H7 (cell line): ENCODE results near the gene CALHM3. TPM values are rescaled to one million over a fixed set of nuclear protein-coding genes. Genes with fewer than 3 reads are reported as not detected.
"Not testable (repeated sequence)": the region's sequence is repeated elsewhere in the genome, so short reads cannot be mapped to it uniquely, and the experiment has no call there.

Experiments
- DNase-seq: peaks from one replicate; pipeline ENCODE4 v3.0.0; 2012
- H3K27me3 ChIP-seq: 2 replicates; pipeline ENCODE4 v1.6.0; 2011; ENCODE audit warnings: mild to moderate bottlenecking, low read length; ENCODE audit not compliant: control insufficient read depth, insufficient read depth
- H3K36me3 ChIP-seq: replicated peaks from 2 replicates; pipeline ENCODE4 v1.5.1; 2011; ENCODE audit warnings: low read length; ENCODE audit not compliant: control insufficient read depth, insufficient read depth
- H3K4me3 ChIP-seq: 2 replicates; pipeline ENCODE4 v1.5.1; 2011; ENCODE audit warnings: low read depth, mild to moderate bottlenecking, control low read depth, low read length, moderate library complexity; ENCODE audit not compliant: insufficient read depth
- total RNA-seq: library from RNA; depleted of rRNA; stranded (reverse); fragments of >200 nt; shearing (Covaris generic); gene quantifications from 2 replicates; pipeline ENCODE4 v1.2.3, GENCODE V29; 2014

Gene CALHM3
- total RNA-seq, 1 experiment from 2014 or later, result 0.10 TPM

DNA sequence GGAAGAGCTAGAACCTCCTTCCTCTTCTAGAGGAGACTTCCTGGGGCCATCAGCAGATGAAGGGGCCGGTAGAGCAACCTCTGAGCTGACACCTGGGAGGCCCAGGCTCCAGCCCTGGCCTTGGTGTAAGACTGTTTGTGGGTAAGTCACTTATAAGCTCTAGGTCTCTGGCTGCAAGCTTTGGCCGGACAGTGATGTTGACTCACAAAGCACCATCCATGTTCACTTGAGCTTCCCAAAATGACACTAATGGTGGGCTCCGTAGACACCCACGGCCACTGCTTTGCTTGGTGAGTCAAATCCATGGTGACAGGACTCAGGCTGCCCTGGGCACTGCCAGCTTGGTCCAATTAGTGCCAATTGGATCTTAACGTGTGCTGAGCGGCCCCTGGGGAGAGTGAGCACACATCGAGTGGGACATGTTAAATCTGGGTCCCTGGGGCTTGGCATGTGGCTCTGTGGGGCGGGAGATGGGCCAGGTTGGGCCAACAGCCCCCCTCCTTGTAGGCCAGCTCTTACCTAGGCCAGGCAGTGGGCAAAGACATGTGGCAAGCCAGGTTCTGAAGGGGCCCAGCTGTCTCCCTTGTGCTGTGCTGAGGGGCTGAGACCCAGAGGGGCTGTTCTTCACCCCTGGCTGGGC lies 31.1 kb upstream of the CALHM3 start:
- Histone ChIP-seq H3K27me3 (no peaks in the 10 kb centered on the region), H3K4me3 (no peak overlapping the region), H3K36me3 (no peaks in the 10 kb centered on the region)
- no peak for DNase-seq

- Histone ChIP-seq H3K4me3 (no peak overlapping the region), H3K27me3 (no peaks in the 10 kb centered on the region), H3K36me3 (no peaks in the 10 kb centered on the region)
- DNase-seq, result peak; percentile 56
Observed at GRCh38 chr10:103507235-103508191, 28.5 kb upstream of the CALHM3 start.

DNA sequence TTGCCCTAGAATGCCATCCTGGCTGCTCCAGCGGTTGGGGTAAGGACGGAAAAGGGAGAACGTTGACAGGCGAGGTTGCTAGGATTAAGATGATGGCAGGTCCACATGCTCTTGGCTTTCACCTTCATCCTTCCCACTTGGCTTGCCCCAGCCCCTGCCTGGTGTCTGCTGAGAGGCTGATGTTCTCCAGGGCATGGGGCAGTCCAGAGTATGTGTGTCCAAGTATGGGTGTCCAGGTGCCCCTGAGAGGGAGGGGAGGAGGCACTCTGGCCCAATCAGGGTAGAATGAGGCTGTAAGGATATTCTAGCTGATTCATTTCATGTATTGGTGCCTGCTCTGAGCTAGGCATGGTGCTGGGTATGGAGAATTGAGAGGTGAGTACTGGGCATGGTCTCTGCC lies 27.0 kb upstream of the CALHM3 start:
- Histone ChIP-seq H3K4me3 (no peak overlapping the region), H3K27me3 (no peaks in the 10 kb centered on the region), H3K36me3 (no peaks in the 10 kb centered on the region)
- peak; percentile 11 for DNase-seq

GRCh38 chr10:103504181-103504783 lies 25.2 kb upstream of the CALHM3 start:
- Histone ChIP-seq H3K4me3 (no peak overlapping the region), H3K27me3 (no peaks in the 10 kb centered on the region), H3K36me3 (no peaks in the 10 kb centered on the region)
- DNase-seq, result no peak

- not testable (repeated sequence) for DNase-seq, H3K4me3 ChIP-seq, H3K36me3 ChIP-seq, H3K27me3 ChIP-seq
Observed at GRCh38 chr10:103503777-103504176, 24.7 kb upstream of the CALHM3 start.

GRCh38 chr10:103502849-103503660 lies 24.0 kb upstream of the CALHM3 start:
- Histone ChIP-seq H3K36me3 (no peaks in the 10 kb centered on the region), H3K4me3 (no peak overlapping the region), H3K27me3 (no peaks in the 10 kb centered on the region)
- no peak for DNase-seq

DNA sequence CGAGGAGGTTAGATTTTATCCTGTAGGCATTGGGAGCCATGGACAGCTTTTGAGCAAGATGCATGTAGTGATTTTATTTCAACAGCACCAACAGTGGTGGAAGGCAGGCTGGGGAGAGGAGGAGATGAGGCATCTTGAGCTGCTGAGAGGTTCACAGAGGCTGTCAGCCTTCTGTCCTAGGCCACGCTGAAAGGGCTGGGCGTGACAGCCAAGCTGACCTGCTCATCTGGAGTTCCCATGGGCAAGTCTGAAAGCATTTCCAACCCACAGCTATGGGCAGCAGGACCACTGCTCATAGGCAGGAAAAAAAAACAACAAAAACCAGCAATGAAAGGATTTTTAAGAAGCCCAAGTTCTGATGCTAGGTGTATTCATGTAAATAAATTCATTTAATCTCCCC lies 22.1 kb upstream of the CALHM3 start:
- Histone ChIP-seq H3K36me3 (no peaks in the 10 kb centered on the region), H3K27me3 (peaks cover 2% of the 10 kb centered on the region; the same call in 1 of the 2 replicates)

DNA sequence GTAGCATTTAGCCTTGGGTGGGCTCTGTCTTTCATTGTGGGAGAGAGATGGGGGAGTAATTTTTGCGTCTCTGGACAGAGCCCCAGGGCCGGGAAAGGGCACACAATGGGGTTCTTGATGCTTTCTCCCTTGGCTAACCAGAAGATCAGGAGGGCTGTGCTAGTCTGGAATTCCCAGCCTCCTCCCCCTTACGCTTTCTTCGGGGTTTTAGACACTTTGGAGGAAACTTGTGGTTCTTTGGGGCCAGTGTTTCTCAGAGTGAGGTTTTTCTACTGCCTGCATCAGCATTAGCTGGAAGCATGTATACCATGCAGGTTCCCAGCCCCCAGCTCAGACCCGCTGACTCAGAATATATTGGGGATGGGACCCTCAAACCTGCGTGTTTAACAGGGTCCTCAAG lies 21.4 kb upstream of the CALHM3 start:
- no peak for DNase-seq
- no peaks in the 10 kb centered on the region for H3K36me3 ChIP-seq
- H3K27me3 ChIP-seq, result peaks cover 3% of the 10 kb centered on the region
- no peak overlapping the region for H3K4me3 ChIP-seq

More for the DNA sequence above, 22.1 kb upstream of the CALHM3 start:
- no peak overlapping the region for H3K4me3 ChIP-seq
- no peak for DNase-seq

DNA sequence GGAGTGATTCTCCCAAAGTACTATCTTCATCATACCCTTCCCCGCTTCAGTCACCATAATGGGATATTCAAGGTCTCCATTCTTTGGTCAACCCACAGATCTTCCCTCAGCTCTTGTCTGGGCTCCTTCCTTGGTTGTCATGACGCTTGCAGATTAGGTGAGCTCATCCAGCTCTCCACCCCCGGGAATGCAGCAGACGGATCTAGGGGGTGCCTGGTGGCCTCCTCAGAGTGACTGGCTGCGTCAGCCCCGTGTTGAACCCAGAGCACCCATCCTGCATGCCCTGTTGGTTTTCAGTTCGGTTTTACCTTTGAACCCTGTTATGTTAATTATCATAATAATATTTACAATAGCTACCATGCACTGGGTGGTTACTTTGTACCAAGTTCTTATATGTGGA lies 20.8 kb upstream of the CALHM3 start:
- peak; percentile 58 for DNase-seq
- Histone ChIP-seq H3K36me3 (no peaks in the 10 kb centered on the region), H3K4me3 (no peak overlapping the region), H3K27me3 (peaks cover 8% of the 10 kb centered on the region)

GRCh38 chr10:103498936-103499638 lies 20.0 kb upstream of the CALHM3 start:
- Histone ChIP-seq H3K4me3 (no peak overlapping the region), H3K36me3 (no peaks in the 10 kb centered on the region), H3K27me3 (peaks cover 16% of the 10 kb centered on the region)
- no peak for DNase-seq

DNA sequence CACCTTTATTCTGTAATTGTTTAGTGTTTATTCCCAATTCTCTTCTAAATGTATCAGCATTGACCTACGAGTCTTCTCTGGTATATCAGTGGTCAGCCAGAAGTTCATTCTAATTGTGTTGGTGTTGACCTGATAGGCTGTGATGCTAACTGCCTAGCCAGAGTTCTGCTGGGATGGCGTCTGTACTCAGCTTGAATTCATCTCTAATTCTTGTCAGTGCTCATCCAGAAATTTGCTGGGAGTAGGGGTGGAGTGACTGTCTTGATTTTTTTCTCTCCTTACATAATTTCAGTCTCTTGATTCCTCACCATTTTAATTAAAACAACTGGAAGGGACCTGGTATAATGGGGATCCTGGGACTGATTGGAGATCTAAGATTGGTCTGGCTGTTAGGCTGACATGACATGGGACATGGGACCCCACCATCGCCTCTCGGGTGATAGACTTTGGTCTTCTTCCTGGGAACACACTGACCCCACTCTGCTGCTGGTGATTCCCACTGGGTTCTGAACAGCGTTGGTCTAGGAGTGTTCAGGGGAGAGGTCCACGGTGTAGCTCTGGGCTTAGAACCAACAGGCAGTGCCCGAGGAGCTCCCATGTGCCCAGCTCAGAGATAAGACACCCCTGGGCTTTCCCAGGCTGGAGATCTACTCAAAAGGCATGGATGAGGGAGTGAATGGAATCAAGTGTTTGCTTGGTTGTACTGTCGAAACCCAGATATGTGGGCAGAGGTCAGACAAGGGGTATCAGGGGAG lies 18.3 kb upstream of the CALHM3 start:
- Histone ChIP-seq H3K4me3 (no peak overlapping the region), H3K36me3 (no peaks in the 10 kb centered on the region), H3K27me3 (peaks cover 30% of the 10 kb centered on the region)
- DNase-seq, result no peak

GRCh38 chr10:103495321-103495720 lies 16.3 kb upstream of the CALHM3 start:
- no peak overlapping the region for H3K4me3 ChIP-seq
- no peak for DNase-seq
- peaks cover 33% of the 10 kb centered on the region for H3K27me3 ChIP-seq
- no peaks in the 10 kb centered on the region for H3K36me3 ChIP-seq
